ENCODE results near the gene PKP4.

GRCh38 chr2:158598862-158599517 lies 142.2 kb downstream of the PKP4 start:
- TF ChIP-seq CTCF (IDR thresholded peaks at IDR 0.05) (no peak), POLR2AphosphoS5 (IDR thresholded peaks at IDR 0.05) (no peak), POLR2A (IDR thresholded peaks at IDR 0.05) (no peak)
